ENCODE results near the gene VPS26C.
"Not testable (repeated sequence)": the region's sequence is repeated elsewhere in the genome, so short reads cannot be mapped to it uniquely, and the experiment has no call there.

VPS26C gene

GRCh38 chr21:37267269-37268185 is at the start of gene VPS26C:
TSS of gene VPS26C (minus strand) at chr21:37267334. CDS start at chr21:37267294, 40 bp downstream.
- peak; percentile 99 for DNase-seq (ENCODE audit: low spot score)

DNA sequence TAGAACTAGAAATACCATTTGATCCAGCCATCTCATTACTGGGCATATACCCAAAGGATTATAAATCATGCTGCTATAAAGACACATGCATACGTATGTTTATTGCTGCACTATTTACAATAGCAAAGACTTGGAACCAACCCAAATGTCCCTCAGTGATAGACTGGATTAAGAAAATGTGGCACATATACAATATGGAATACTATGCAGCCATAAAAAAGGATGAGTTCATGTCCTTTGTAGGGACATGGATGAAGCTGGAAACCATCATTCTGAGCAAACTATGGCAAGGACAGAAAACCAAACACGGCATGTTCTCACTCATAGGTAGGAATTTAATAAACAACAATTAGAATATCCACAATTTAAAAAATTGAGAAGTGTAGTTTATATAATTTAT is 48.9 kb upstream of the VPS26C start:
- not testable (repeated sequence) for DNase-seq (ENCODE audit: low spot score)

- no peak for DNase-seq (ENCODE audit: low spot score)
Observed at GRCh38 chr21:37300114-37300751, 33.1 kb upstream of the VPS26C start.

DNA sequence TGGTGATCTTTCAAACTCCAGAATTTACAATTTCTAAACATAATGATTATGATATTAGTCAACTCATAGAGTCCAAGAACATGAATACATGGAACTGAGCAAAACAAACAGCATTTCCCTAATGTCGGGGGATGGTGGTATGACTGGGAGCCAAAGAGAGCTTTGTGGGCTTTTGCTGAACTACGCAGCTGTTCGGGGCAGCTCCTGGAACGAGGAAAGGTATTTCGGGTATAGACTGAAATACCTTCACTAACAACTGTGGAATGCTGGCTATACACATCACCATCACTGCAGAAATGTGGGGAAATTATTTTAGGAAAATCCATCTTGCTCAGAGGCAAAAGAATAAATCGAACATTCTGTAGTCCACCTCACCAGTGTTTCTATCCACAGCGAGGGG is 30.2 kb upstream of the VPS26C start:
- no peak for DNase-seq (ENCODE audit: low spot score)

DNA sequence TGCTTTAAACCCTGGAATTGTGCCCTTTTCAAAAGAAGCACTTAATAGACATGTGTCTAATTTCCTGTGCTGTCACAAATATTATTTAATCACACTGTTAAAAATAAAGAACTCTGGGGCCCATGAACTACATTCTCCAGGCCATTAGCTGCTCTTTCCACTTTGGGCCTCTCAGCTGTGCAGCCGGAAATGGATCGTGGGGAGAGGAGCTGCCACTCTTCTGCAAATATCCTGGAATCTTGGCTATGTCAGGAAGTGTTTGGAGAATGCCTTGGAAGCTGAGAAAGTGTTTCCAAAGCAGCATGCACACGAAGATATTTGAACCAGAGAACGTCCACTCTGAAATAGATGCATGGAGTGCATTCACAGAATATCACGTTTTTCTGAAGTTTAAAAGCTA is 27.5 kb upstream of the VPS26C start:
- DNase-seq (ENCODE audit: low spot score), result no peak

- no peak for DNase-seq (ENCODE audit: low spot score)
Observed at GRCh38 chr21:37292941-37293340, 25.8 kb upstream of the VPS26C start.

GRCh38 chr21:37292041-37292440 is 24.9 kb upstream of the VPS26C start:
- DNase-seq (ENCODE audit: low spot score), result no peak

DNA sequence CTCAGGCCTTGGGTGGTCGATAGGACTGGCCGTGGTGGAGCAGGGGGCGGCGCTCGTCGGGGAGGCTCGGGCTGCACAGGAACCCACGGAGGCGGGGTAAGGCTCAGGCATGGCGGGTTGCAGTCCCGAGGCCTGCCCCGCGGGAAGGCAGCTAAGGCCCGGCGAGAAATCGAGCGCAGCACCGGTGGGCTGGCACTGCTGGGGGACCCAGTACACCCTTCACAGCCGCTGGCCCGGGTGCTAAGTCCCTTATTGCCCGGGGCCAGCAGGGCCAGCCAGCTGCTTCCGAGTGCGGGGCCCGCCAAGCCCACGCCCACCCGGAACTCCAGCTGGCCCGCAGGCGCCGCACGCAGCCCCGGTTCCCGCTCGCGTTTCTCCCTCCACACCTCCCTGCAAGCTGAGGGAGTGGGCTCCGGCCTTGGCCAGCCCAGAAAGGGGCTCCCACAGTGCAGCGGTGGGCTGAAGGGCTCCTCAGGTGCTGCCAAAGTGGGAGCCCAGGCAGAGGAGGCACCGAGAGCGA is 16.1 kb upstream of the VPS26C start:
- DNase-seq (ENCODE audit: low spot score), result not testable (repeated sequence)

DNA sequence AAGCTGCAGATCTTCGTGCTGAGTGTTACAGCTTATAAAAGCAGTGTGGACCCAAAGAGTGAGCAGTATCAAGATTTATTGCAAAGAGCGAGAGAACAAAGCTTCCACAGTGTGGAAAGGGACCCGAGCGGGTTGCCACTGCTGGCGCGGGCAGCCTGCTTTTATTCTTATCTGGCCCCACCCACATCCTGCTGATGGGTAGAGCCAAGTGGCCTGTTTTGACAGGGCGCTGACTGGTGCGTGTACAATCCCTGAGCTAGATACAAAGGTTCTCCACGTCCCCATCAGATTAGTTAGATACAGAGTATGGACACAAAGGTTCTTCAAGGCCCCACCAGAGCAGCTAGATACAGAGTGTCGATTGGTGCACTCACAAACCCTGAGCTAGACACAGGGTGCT is 15.5 kb upstream of the VPS26C start:
- not testable (repeated sequence) for DNase-seq (ENCODE audit: low spot score)

- no peak for DNase-seq (ENCODE audit: low spot score)
Observed at GRCh38 chr21:37281993-37282392, 14.9 kb upstream of the VPS26C start.

DNA sequence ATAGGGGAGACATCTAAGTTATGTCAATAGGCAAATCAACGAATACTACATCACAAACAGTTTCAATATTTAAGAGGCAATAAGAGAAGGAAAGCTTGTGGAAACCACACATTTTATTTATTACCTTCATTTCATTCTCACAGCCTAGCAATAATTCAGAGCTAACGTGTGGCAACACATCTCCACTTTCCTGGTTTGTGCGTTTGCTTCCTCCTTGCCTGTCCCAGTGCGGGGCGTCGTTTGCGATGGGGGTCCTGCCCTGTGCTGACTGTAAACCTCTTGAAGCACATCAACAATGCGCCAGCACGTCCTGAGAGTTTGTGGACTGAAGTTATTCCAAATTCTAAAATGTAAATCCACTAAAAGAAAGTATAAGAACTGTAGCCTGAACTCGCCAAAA is 14.4 kb upstream of the VPS26C start:
- no peak for DNase-seq (ENCODE audit: low spot score)

GRCh38 chr21:37279271-37279670 is 12.1 kb upstream of the VPS26C start:
- not testable (repeated sequence) for DNase-seq (ENCODE audit: low spot score)

GRCh38 chr21:37278199-37278598 is 11.1 kb upstream of the VPS26C start:
- no peak for DNase-seq (ENCODE audit: low spot score)

DNA sequence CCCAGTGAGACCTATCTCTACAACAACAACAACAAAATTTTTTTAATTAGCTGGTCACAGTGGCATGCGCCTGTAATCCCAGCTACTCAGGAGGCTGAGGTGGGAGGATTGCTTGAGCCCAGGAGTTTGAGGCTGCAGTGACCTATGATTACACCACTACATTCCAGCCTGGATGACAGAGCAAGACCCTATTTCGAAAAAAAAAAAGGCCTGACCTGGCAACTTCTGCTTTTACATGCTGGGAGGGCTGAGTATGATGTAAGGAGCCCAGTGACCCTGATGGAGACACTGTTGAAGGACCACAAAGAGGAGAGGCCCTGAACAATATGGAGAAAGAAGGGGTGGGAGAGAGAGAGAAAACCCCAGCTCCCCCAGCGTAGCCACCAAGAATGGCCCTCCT is 9.2 kb upstream of the VPS26C start:
- no peak for DNase-seq (ENCODE audit: low spot score)

DNA sequence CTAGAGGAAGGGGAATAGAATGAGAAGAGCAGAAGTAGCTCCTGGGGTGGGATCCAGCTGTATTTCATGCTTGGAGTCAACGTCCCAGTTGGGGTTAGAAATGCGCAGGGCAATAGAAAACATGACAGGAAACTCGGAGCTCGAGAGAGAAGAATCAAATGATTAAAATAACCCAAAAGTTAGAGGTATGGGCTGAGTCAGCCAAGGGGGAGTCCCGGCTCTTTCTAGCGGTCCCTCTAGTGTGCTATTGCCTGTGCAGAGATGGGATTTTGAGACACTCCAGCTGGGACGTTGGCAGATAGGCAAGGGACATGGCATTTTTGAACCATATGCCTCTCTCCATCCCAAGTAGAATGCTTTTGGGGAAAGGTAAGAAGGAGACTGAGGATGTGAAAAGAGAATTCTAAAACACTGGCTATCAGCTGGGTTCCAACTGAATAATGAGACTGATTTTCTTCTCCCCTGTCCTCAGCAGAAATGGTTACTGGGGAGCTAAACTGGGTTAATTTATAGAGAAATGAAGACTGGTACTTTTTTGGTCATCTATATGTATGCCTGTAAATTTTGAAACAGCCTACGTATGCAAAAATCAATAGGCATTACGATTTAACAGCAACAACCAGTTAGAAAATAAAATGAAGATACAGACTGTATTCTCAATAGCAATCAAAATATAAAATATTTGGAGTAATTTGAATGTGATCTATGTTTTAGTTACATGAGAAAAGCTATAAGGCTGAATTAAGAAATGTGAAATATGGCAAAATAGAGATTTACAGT is 7.0 kb upstream of the VPS26C start:
- no peak for DNase-seq (ENCODE audit: low spot score)

DNA sequence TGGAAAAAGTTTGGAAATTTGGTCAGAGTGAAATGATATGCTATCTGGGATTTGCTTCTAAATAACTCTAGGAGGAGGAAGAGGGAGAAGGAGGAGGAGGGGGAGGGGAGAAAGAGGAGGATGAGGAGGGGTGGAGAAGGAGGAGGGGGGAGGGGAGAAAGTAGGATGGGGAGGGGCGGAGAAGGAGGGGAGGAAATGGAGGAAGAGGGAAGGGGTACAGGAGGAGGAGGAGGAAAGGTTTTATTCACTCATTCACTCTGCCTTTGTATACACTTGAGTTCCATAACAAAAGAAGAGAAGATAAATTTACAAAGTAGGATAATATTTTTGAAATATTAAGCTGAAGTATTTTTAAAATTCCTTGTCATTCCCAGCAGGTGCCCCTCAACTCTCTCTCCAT is 6.3 kb upstream of the VPS26C start:
- DNase-seq (ENCODE audit: low spot score), result no peak

DNA sequence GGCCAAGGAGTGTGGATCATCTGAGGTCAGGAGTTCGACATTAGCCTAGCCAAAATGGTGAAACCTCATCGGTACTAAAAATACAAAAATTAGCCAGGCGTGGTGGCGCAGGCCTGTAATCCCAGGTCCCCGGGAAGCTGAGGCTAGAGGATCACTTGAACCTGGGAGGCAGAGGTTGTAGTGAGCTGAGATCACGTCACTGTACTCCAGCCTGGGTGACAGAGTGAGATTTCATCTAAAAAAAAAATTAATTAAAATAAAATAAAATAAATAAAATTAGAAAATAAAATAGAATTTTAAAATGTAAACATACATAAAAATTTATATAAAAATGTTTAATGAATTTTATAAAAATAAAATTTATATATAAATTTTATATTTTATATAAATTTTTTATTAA is 5.8 kb upstream of the VPS26C start:
- DNase-seq (ENCODE audit: low spot score), result no peak

GRCh38 chr21:37270576-37271365 is 3.6 kb upstream of the VPS26C start:
- DNase-seq (ENCODE audit: low spot score), result no peak

DNA sequence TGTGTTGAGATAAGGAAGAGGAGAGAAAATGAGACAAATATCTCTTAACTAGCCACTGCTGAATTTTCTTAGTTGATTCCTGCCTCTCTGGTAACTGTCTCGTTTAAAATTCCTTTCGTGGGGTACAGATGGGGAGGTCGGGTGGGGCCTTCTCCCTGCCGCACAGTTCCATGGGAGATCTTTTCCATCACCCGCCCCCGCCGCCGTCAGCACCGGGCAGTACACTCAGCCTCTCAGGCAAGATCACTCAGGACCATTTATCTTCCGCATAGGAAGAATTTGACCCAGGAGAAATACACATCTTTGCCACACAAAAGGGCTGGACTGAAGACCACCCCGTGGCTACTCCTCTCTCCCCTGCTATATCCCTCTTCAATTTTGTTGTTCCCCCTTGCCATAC is 2.3 kb upstream of the VPS26C start:
- no peak for DNase-seq (ENCODE audit: low spot score)

GRCh38 chr21:37268186-37268503 is 1.0 kb upstream of the VPS26C start:
- DNase-seq (ENCODE audit: low spot score), result no peak

GRCh38 chr21:37266515-37267221 is 466 bp downstream of the VPS26C start:
- DNase-seq (ENCODE audit: low spot score), result no peak
